ENCODE results near the gene IFFO2.

The IFFO2 gene

DNA sequence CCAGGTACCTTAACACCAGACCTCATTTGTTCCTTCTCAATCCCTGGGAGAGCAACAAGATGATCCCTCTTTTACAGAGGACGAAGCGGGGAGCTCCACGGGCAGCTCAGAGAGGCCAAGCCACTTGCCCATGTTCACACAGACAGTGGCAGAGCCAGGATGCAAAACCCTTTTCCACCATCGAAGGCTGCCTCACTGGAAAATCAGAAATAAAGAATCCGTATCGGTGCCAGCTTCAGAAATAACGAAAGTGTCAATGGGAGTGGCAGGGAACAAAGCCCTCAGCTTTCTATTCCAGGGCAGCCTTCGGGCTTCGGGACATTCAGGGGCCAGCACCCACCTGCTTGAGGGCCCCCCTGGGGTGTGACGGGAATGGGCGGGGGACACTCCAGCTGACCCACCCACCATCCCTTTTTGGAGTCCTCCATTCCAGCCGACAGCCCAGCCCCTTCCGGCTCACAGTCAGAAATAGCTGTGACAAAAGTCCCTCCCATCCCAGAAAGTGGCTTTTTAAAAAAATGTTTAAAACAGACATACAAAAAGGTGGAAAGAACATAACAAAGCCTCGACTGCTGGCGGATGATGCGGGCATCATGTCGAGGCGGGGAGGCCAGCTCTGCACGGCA is 6.0 kb downstream of the IFFO2 start:
- Histone ChIP-seq H2BK5ac (ENCODE audit: low read depth, low read length, poor library complexity) (peak overlapping the region; percentile 0), H3K18ac (ENCODE audit: low read length) (peak overlapping the region; percentile 10), H3K36me3 (ENCODE audit: control insufficient read depth in 1 of 2, insufficient read depth in 2 of 2, low read length in 2 of 2) (peaks cover 0 to 5% of the 10 kb centered on the region in 2 experiments), H2AK5ac (ENCODE audit: low read length) (peak overlapping the region; percentile 82), H3K4me2 (ENCODE audit: low read length) (peak overlapping the region; percentile 32), H3K79me2 (ENCODE audit: control insufficient read depth, insufficient read depth, low read length, poor library complexity) (peaks cover 19% of the 10 kb centered on the region), H3K14ac (ENCODE audit: low read length) (peak overlapping the region; percentile 47), H3K4me3 (ENCODE audit: low read depth, low read length) (no peak overlapping the region), H3K27me3 (ENCODE audit: insufficient read depth, low read length) (no peaks in the 10 kb centered on the region), H2BK12ac (ENCODE audit: low read length) (peak overlapping the region; percentile 16), H3K79me1 (ENCODE audit: low read length) (peaks cover 25% of the 10 kb centered on the region), H3K23ac (ENCODE audit: low read length) (no peak overlapping the region), H4K91ac (ENCODE audit: low read depth, low read length) (peak overlapping the region; percentile 62), H2BK120ac (ENCODE audit: insufficient read depth, low read length, poor library complexity) (peak overlapping the region; percentile 23), H3K9me3 (ENCODE audit: insufficient read depth, low read depth, low read length) (peaks cover 5% of the 10 kb centered on the region), H3K9ac (ENCODE audit: low read length) (no peak overlapping the region), H3K4ac (ENCODE audit: low read depth, low read length) (peak overlapping the region; percentile 58), H4K8ac (ENCODE audit: low read depth, low read length) (peak overlapping the region; percentile 16), H2AFZ (ENCODE audit: insufficient read depth, low read length, poor library complexity) (no peak overlapping the region), H3K27ac (ENCODE audit: low read depth, low read length) (peak overlapping the region; percentile 57), H4K12ac (ENCODE audit: low read depth, low read length) (no peak overlapping the region), H3K4me1 (ENCODE audit: control insufficient read depth in 1 of 2, insufficient read depth in 2 of 2, low read length in 2 of 2) (peaks cover 48 to 52% of the 10 kb centered on the region in 2 experiments)
- DNase-seq: peak in 1 of 2 donors; percentile 70
- no CpG with 5 or more reads among the region's 19 CpGs for WGBS (ENCODE audit: extremely low coverage, insufficient coverage, insufficient read length)

DNA sequence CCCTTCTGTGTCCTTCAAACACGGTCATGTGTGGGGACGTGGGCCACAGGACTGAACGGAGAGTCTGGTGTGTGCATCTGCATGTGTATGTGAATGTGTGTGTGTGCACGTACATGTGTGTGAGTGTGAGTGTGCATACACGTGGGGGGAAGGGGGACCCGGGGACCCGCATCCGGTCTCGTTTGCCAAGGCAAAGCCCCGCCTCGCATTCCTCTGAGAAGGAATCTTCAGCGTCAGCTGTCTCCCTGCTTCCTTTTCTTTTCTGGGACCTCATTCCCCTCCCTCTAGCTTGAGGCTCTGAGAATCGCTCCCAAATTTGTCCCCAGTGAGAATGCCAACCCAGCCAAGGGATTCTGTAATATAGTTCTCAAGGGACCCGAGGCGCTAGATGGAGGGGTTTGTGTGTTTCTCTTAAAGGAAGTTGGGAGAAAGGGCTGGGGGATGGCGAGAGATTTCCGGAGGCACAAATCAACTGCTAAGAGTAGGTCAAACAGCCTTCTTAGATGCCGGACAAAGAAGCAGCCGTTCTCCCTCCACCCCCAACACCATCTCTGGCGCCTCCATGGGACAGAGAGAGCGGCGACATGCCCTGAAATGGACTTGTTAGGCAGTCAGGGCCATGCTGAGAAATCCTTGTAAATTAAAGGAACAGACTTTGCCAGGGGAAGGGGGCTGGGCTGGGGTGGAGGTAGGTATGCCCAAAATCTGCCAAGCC is 6.6 kb downstream of the IFFO2 start:
- peak overlapping the region; percentile 0 for H2BK5ac ChIP-seq (ENCODE audit: low read depth, low read length, poor library complexity)
- H3K14ac ChIP-seq (ENCODE audit: low read length): peak overlapping the region; percentile 58
- no peak overlapping the region for H2AK5ac ChIP-seq (ENCODE audit: low read length)
- H3K79me2 ChIP-seq (ENCODE audit: control insufficient read depth, insufficient read depth, low read length, poor library complexity): peaks cover 19% of the 10 kb centered on the region
- H3K79me1 ChIP-seq (ENCODE audit: low read length): peaks cover 22% of the 10 kb centered on the region
- no CpG with 5 or more reads among the region's 22 CpGs for WGBS (ENCODE audit: extremely low coverage, insufficient coverage, insufficient read length)
- no peak overlapping the region for H3K9ac ChIP-seq (ENCODE audit: low read length)
- peak overlapping the region; percentile 23 for H2BK120ac ChIP-seq (ENCODE audit: insufficient read depth, low read length, poor library complexity)
- peak overlapping the region; percentile 69 for H3K18ac ChIP-seq (ENCODE audit: low read length)
- H3K4me3 ChIP-seq (ENCODE audit: low read depth, low read length): no peak overlapping the region
- H4K91ac ChIP-seq (ENCODE audit: low read depth, low read length): peak overlapping the region; percentile 62
- no peak overlapping the region for H4K12ac ChIP-seq (ENCODE audit: low read depth, low read length)
- H2AFZ ChIP-seq (ENCODE audit: insufficient read depth, low read length, poor library complexity): no peak overlapping the region
- H3K4me1 ChIP-seq (ENCODE audit: control insufficient read depth in 1 of 2, insufficient read depth in 2 of 2, low read length in 2 of 2): peaks cover 52 to 59% of the 10 kb centered on the region in 2 experiments
- H3K9me3 ChIP-seq (ENCODE audit: insufficient read depth, low read depth, low read length): peaks cover 5% of the 10 kb centered on the region
- peak; percentile 64 to 71 for DNase-seq
- peak overlapping the region; percentile 57 for H3K27ac ChIP-seq (ENCODE audit: low read depth, low read length)
- no peaks in the 10 kb centered on the region for H3K27me3 ChIP-seq (ENCODE audit: insufficient read depth, low read length)
- H3K4ac ChIP-seq (ENCODE audit: low read depth, low read length): peak overlapping the region; percentile 12
- peak overlapping the region; percentile 16 for H2BK12ac ChIP-seq (ENCODE audit: low read length)
- peaks cover 0 to 5% of the 10 kb centered on the region in 2 experiments for H3K36me3 ChIP-seq (ENCODE audit: control insufficient read depth in 1 of 2, insufficient read depth in 2 of 2, low read length in 2 of 2)
- no peak overlapping the region for H3K23ac ChIP-seq (ENCODE audit: low read length)
- H4K8ac ChIP-seq (ENCODE audit: low read depth, low read length): peak overlapping the region; percentile 64
- H3K4me2 ChIP-seq (ENCODE audit: low read length): peak overlapping the region; percentile 32

DNA sequence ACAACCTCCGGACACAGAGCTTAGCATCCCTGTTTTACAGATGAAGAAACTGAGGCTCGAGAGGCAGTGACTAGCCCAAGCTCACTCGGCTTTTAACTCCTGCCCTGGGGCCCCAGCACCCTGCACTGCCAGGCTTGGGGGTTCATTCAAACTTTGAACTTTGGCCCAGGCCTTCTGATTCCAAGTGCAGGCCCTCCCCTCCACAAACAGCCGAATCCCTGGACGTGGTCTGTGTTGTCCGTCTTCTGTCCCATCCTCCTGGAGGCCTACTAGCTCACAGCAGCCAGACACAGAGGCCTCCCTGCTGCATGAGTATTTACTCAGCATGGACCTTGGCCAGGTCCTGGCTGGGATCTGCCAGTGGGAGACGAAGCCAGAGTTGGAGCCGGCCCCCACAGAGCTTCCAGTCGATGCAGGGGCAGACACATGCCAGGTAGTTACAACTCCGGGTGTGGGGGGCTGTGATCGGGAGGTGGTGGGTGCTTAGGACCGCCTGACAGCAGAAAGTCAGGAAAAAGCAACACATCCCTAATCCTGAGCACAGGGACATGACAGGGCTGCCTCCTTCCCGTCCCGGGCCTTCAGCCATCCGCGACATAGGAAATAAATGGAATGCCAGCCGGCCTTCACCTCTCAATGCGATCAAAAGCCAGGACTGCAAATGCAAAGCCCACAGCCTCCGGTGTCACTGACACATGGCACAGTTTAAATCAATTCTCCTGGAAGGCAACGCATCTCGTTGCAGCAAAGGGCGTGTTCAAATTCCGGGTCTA is 7.4 kb downstream of the IFFO2 start:
- Histone ChIP-seq H4K12ac (ENCODE audit: low read depth, low read length) (no peak overlapping the region), H2BK5ac (ENCODE audit: low read depth, low read length, poor library complexity) (peak overlapping the region; percentile 8), H3K4ac (ENCODE audit: low read depth, low read length) (peak overlapping the region; percentile 27), H3K14ac (ENCODE audit: low read length) (peak overlapping the region; percentile 26), H3K4me3 (ENCODE audit: low read depth, low read length) (no peak overlapping the region), H3K27me3 (ENCODE audit: insufficient read depth, low read length) (no peaks in the 10 kb centered on the region), H2AK5ac (ENCODE audit: low read length) (peak overlapping the region; percentile 11), H3K4me2 (ENCODE audit: low read length) (peak overlapping the region; percentile 32), H3K23ac (ENCODE audit: low read length) (no peak overlapping the region), H2AFZ (ENCODE audit: insufficient read depth, low read length, poor library complexity) (no peak overlapping the region), H4K8ac (ENCODE audit: low read depth, low read length) (peak overlapping the region; percentile 25), H2BK12ac (ENCODE audit: low read length) (peak overlapping the region; percentile 17), H2BK120ac (ENCODE audit: insufficient read depth, low read length, poor library complexity) (peak overlapping the region; percentile 18), H4K91ac (ENCODE audit: low read depth, low read length) (peak overlapping the region; percentile 3), H3K9ac (ENCODE audit: low read length) (no peak overlapping the region), H3K4me1 (ENCODE audit: control insufficient read depth in 1 of 2, insufficient read depth in 2 of 2, low read length in 2 of 2) (peaks cover 49 to 59% of the 10 kb centered on the region in 2 experiments), H3K27ac (ENCODE audit: low read depth, low read length) (no peak overlapping the region), H3K18ac (ENCODE audit: low read length) (peak overlapping the region; percentile 43), H3K9me3 (ENCODE audit: insufficient read depth, low read depth, low read length) (peaks cover 5% of the 10 kb centered on the region), H3K36me3 (ENCODE audit: control insufficient read depth in 1 of 2, insufficient read depth in 2 of 2, low read length in 2 of 2) (peaks cover 0 to 5% of the 10 kb centered on the region in 2 experiments), H3K79me1 (ENCODE audit: low read length) (peaks cover 22% of the 10 kb centered on the region), H3K79me2 (ENCODE audit: control insufficient read depth, insufficient read depth, low read length, poor library complexity) (peaks cover 20% of the 10 kb centered on the region)
- DNase-seq: peak in 1 of 2 donors; percentile 59
- no CpG with 5 or more reads among the region's 23 CpGs for whole genome bisulfite sequencing (ENCODE audit: extremely low coverage, insufficient coverage, insufficient read length)

Measured in trophoblast cell (in vitro differentiated cells and primary cell).